ENCODE data around the gene GPX3. TPM values are rescaled to one million over a fixed set of nuclear protein-coding genes. Genes with fewer than 3 reads are reported as not detected.

Gene GPX3
- total RNA-seq, 1 donor from 2014 or later = 10.9 TPM

- no peak for TF ChIP-seq CTCF (conservative IDR thresholded peaks at IDR 0.05; ENCODE audit: low read depth, low read length)
- DNase-seq (ENCODE audit: low read depth) = no peak
- no peak overlapping the region for H3K4me3 ChIP-seq (ENCODE audit: low read depth, low read length)
Measured at GRCh38 chr5:151038412-151038745, 18.0 kb downstream of the GPX3 start.

- TF ChIP-seq CTCF (conservative IDR thresholded peaks at IDR 0.05; ENCODE audit: low read depth, low read length) = no peak
- H3K4me3 ChIP-seq (ENCODE audit: low read depth, low read length) = no peak overlapping the region
- DNase-seq (ENCODE audit: low read depth) = no peak
Measured at GRCh38 chr5:151038801-151039238, 18.4 kb downstream of the GPX3 start.

GRCh38 chr5:151039665-151040064, 19.3 kb downstream of the GPX3 start:
- DNase-seq (ENCODE audit: low read depth) = no peak
- no peak overlapping the region for H3K4me3 ChIP-seq (ENCODE audit: low read depth, low read length)
- no peak for TF ChIP-seq CTCF (conservative IDR thresholded peaks at IDR 0.05; ENCODE audit: low read depth, low read length)

GRCh38 chr5:151040211-151040747, 19.9 kb downstream of the GPX3 start:
- H3K4me3 ChIP-seq (ENCODE audit: low read depth, low read length) = no peak overlapping the region
- TF ChIP-seq CTCF (conservative IDR thresholded peaks at IDR 0.05; ENCODE audit: low read depth, low read length) = peak; percentile 26
- no peak for DNase-seq (ENCODE audit: low read depth)

- TF ChIP-seq CTCF (conservative IDR thresholded peaks at IDR 0.05; ENCODE audit: low read depth, low read length) = no peak
- no peak overlapping the region for H3K4me3 ChIP-seq (ENCODE audit: low read depth, low read length)
- DNase-seq (ENCODE audit: low read depth) = no peak
Measured at GRCh38 chr5:151041577-151042268, 21.3 kb downstream of the GPX3 start.

GRCh38 chr5:151042453-151043093, 22.2 kb downstream of the GPX3 start:
- no peak overlapping the region for H3K4me3 ChIP-seq (ENCODE audit: low read depth, low read length)
- peak; percentile 79 for DNase-seq (ENCODE audit: low read depth)
- no peak for TF ChIP-seq CTCF (conservative IDR thresholded peaks at IDR 0.05; ENCODE audit: low read depth, low read length)

Data from epithelial cell of proximal tubule (primary cell).